ENCODE data around the gene GDE1.

DNA sequence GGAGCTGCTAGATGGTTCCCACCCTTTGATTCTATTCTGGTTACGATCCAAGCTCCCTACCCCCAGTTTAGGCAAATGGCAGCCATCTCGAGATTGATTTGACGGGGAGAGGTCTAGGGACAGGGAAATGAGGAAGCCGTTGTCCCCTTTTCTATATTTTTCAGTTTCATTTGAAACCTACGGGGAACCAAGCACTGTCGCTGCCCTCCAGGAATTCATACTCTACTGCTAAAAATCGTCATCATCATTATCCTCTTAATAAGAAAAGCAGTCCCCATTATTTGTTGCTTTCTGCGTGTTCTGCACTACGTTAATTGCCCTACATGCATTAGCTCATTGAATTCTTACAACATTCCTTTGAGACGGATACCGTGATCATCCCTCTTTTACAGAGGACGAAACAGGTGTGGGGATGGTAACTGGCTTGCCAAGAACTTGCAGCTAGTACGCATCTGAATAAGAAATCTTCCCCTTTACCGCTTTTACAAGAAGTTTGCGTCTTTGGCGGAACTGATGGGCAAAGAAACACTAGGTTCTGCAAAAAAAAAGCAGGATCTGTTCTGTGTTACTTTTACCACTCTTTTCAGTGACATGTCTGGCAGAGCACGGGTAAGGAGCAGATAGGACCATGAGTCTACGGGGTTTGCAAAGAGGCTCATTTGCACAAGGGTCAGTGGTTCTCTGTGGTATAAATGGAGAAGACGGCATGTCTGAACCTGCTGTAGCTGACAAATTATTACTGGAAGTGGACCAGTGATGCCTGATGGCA, 2.9 kb upstream of the GDE1 start:
- TF ChIP-seq POLR2A (IDR thresholded peaks at IDR 0.05; ENCODE audit: low read depth, low read length) = peak; percentile 57
- TF ChIP-seq POLR2AphosphoS5 (IDR thresholded peaks at IDR 0.05; ENCODE audit: low read depth, low read length) = no peak
- TF ChIP-seq TAF1 (IDR thresholded peaks at IDR 0.05; ENCODE audit: borderline replicate concordance, low read depth, low read length) = no peak

Measured in GM12892 (cell line).